Measurements from ENCODE around the gene HES3.

HES3 gene

DNA sequence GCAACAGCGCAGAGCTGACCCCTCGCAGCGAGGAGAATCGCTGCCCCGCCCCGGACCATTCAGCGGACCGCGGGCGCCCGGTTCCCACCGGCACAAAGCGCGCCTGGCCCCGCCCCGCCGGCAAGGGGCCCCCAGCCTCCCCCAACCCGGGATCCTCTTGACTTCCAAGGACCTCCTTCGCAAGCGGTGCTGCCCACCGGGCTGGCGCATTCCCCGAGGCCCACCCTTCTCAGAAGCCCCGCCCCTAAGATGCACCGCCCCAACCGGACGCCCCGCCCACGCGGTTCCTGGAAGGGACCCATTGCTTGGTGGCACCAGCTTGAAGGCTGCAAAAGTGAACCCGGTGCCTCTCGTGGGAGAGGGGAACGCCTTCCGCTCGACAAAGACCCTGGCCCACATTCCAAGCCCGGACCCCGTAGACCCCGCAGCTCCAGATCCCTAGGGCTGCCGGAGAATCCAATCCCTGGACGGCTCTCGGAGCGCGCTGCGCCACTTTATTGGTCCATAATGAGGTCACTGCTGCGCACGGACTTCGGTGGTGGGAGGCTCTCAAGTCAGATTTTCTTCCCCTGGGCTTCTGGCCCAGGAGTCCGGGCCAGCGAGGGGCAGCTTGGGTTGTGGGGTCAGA, 2.0 kb downstream of the HES3 start:
- DNase-seq (ENCODE audit: low read depth) = peak; percentile 14

DNA sequence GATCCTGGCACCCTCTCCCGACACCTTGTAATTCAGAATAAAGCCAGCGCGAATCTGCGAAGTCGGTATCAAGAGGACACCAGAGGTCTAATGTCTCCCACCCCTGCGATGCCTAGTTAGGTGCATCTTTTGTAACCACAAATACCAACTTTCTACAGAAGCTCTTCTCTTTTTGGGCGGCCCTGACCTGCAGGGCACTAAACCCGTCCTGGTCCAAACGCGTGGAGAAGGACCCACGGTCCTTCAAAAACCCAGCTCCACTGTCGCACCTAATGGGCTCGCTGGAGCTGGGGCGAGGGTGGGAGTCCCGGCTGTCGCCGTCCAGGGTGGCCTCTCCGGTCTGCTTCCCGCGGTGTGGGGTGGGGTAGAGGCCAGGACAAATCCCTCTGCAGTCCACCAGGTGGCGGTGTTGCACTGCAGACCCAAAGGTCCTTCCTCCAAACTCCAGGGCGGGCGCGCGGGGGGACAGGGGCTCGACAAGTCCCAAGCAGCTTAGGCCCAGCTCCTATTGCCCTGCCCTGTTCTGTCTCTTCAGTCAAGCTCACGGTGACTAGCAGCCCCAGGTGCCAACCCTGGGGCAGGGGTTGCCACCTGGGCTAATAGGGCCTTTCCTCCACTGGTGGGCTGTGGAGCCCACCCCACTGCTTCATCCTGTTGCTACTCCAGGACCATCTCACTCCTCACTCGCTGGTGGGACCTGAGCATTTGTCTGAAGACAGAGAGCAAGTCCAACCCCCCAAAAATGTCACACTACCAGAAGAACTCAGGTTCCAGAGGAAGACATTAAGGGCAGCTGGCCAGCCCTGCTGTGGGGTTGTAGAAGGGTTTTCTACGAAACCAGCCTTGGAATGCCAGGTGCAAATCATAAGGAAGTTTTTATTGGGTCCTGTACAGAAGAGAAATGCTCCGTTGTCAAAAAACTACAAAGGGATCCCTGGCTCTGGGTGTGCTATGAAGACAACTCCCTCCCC, 2.8 kb downstream of the HES3 start:
- DNase-seq (ENCODE audit: low read depth) = peak; percentile 79

DNA sequence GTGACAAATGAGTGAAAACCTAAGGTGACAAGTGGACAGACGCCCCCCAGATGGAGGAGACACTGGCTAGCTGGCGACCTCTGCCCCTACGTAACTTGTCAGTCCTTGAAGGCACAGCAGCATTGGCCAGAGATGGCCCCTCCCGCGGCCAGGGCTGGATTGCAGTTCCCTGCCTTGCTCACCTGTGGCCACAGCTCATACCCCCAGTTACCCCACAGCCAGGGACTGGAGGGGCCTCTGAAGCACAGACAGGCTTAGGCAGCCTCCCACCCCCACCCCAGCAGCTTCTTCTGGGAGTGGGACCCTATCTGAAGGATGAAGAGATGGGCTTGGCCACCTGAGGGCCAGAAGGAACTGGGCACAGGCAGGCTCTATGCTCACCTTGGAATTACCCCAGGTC, 3.7 kb downstream of the HES3 start:
- no peak for DNase-seq (ENCODE audit: low read depth)

DNA sequence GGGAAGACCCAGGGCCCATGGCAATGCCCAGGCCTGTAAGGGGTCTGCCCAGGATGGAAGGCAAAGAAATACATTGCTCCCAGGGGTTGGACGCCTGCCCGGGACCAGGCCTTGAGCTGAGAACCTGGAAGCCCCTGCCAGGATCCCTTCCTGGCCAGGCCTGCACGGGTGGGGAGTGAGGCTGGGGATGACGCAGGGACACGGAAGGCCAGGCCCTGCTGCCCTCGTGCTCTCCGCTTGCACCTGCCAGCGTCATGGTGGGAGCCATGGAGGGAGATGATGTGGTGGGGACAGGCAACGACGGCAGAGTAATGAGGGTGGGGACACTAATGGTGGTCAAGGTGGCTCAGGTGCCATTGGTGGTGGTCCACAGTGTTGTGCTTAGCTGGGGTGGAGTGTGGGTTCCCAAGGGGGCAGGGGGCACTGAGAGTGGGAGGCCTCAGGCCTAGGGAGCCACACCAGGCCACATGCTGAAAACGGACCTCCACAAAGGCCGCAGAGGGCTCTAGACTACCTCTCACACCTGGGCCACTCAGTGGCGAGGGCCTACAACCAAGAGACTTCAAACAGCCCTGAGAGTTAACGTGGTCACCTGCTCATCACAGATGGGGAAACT, 4.3 kb downstream of the HES3 start:
- no peak for DNase-seq (ENCODE audit: low read depth)

DNA sequence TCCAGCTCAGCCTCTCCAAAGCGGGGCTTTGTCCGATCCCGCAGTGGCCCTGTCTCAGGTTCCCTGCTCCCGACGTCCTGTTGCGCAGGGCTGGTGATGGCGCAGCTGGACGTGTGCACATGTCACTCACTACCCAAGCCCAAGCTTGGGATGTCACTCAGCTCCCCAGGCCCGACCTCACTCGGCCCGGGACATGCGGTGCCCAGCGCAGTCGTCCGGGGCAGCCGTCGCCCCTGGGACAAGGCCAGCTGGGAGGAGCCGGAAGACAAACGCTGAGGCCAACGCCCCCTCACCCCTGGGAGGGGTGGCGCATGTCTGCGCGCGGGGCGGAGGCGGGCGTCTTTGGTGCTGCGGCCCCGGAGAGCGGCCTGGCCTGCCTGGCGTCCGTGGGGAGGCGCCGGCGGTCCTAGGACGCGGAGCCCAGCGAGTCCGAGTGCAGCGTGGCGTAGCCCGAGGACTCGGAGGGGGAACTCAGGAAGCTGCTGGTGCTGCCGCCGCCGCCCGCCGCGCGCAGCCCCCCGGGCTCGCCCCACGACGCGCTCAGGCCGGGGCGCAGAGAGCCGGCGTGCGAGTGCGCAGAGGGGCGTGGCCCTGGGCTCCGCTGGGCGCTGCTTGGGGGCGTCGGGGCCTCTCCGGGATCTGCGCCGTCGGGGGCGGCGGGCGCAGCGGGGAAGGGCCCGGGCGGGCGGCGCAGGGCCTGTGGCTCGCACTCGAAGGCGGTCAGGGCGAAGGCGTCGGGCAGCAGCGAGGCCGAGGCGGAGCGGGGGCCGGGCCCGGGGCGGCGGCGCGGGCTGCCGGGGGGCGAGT, 5.2 kb downstream of the HES3 start:
- no peak for DNase-seq (ENCODE audit: low read depth)

DNA sequence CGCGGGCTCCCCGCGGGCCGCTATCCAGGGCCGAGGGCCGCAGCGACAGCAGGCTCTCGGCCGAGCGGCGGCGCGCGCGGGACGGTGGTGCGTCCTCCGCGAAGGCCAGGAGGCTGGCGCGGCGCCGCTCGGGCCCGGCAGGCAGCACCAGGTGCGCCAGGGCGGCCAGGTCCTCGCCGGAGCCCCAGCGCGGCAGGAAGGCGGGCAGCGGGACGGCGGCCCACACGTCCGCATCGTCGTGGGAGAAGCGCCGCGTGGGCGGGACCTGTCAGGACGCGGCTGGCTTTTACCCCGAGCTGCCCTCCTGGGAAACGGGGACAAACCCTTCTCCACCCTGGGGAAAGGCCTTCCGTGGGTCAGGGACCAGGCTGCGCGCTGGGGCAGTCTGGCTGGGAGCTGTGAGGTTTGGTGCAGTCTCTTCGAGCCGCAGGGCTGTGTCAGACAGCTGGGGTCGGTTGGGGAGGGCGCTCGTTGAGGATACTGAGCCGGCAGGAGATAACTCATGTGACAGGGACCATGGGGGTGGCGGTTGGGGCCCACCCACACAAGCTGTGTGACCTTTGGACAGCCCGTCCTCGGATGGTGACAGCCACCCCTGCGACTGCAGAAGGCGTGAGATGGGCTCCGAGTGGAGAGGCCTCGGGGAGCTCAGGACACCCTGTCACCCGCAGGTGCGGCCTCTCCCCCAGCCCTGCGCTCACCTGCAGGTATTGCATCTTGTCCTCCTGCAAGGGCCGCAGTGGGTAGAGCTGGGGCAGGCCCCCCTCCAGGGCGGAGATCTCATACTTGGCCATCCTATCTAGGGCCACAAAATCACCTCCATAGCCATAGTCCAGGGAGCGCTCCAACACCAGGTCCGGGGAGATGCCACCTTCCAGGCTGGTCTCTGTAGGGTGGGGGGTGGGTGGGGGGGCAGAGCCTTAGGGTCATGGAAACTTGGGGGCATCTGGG, 6.0 kb downstream of the HES3 start:
- no peak for DNase-seq (ENCODE audit: low read depth)

DNA sequence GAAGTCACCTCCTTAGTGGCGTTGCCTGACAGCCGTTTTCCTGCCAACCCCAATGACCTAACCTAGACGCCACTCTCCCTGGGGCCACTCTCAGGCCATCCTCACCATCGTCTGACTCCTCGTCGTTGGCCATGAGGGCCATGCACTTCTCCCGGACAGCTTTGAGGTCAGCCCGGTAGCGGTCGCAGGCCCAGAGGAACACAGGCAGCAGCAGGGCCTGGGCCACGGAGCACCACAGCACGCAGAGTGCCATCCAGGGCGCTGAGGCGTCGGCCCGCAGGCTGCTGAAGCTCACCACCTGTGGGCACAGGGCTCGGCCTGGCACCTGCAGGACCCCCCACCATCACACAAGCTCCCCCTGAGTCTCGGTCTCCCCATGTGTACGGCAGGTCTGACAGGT, 7.3 kb downstream of the HES3 start:
- no peak for DNase-seq (ENCODE audit: low read depth)

DNA sequence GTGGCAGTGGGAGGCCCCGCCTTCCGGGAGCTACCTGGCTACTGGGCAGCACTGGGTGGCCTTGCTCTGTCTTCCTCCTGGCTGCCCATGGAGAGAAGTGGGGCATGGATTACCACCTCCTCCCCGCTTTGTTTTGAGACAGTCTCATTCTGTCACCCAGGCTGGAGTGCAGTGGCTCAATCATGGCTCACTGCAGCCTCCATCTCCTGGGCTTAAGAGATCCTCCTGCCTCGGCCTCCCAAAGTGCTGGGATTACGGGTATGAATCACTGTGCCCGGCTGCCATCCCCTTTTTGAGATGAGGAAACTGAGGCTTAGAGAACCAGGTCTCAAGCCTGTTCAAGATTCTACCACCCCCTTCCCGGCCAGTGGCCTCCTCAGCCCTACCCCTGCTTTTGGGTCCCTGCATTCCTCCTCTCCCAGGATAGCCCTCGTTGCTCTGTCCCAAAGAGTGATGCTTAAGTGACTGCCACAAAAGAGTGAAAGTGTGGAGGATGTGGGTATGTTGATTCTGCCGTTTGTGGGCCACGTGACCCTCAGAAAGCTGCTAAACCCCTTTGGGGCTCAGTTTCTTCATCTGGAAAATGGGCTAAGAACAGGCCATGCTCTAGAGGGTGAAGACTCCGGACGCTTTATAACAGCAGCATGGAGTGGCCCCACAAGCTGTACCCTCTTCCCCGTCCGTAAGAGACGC, 7.8 kb downstream of the HES3 start:
- no peak for DNase-seq (ENCODE audit: low read depth)

DNA sequence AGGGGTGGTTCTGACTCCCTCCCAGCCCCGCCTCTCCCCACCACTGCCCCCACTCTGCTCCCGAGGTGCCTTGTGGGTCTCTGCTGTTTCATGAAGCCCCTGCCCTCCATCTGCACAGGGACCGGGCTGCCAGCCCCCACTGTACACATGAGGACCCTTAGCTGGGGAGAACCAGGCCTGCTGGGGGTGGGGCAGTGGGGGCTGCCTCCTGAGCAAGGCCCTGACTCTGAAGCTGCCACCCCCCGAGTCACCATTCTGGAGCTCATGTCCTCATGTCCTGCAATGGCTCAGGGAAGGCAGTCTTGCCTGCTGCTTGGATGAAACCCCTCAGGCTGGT, 8.4 kb downstream of the HES3 start:
- DNase-seq (ENCODE audit: low read depth) = no peak

DNA sequence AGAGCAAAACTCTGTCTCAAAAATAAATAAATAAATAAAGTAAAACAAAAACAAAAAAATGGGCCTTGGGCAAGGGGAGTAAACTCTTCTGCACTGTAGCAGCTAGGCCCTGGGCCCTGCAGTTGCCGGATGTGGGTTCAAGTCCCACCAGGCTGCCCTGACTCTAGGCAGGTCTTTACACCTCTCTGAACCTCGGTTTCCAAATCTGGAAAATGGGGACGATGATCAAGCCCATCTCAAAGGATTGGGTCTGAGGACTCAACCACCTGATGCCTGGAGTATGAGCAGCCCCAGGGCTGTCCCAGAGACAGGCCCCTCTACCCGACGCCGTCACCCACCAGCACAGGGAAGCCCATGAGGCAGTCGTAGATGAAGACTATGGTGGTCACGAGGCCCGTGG, 9.4 kb downstream of the HES3 start:
- DNase-seq (ENCODE audit: low read depth) = no peak

DNA sequence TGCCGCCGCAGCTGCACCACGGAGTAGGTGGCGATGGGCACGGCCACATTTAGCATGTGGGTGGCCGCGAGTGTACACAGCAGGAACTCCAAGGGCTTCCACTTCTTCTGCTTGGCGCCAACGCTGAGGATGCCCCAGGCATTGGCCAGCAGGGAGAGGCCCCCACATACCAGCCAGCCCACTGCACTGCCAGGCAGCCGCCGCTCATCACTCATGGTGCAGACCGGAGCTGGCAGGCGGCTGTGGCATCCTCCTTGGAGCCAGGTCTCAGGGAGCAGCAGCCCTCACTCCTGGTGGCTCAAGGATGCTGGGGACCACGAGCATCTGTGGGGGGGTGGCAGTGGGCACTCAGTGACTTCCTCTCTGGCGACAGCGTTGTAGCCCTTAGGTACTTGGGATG, 10.7 kb downstream of the HES3 start:
- DNase-seq (ENCODE audit: low read depth) = no peak

DNA sequence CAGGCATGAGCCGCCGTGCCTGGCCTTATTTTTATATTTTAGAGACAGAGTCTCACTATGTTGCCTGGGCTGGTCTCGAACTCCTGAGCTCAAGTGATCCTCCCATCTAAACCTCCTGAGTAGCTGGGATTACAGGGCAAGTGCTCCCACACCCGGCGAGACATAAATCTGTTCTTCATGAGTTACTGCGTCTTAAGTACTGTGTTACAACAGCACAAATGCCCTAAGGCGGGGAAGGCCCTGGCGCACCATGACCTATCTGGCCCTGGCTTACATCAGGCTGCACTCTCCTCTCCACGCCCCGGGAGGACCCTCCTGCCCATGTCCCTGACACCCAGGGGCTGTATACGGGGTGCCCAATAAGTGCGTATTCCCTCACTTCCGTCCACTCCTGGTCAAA, 12.7 kb downstream of the HES3 start:
- no peak for DNase-seq (ENCODE audit: low read depth)

DNA sequence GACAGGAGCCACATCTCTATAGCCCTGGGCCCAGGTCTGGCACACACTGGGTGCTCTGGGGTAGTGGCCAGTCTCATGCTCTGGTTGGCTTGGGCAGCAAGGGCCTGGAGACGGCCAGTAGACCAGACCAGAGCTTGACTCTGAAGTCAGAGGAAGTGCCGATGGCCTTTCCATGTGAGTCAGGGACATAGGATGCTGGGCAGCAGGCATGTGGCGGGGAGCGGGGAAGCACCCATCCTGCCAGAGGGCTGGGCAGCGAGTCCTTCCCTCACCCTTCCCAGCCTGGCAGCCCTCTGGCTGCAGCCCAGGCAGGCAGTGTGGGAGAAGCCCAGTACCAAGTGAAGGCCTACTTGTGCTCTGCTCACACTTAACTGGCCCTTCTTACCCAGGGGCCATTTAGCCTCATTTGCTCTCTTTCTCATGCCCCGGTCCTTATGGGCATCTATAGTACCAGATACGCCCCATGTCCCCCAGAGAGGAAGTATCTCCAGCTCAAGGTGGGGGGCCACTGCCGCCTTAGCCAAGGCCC, 13.6 kb downstream of the HES3 start:
- DNase-seq (ENCODE audit: low read depth) = no peak

DNA sequence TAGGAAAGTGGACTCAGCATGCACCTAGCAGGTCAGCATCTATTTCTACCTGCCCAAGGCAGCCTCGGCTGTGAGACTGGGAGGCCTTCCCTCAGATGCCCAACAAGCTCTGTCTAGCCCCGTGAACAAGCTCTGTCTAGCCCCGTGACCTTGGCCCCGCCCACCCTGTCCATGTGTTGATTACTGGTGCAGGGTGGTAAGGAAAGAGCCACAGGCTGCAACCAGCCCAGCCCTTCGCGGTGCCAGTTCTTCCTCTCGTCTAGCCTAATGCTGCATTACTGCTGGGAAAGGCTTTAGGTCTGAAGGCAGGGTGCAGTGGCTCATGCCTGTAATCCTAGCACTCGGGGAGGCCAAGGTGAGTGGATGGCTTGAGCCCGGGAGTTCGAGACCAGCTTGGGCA, 14.7 kb downstream of the HES3 start:
- no peak for DNase-seq (ENCODE audit: low read depth)

DNA sequence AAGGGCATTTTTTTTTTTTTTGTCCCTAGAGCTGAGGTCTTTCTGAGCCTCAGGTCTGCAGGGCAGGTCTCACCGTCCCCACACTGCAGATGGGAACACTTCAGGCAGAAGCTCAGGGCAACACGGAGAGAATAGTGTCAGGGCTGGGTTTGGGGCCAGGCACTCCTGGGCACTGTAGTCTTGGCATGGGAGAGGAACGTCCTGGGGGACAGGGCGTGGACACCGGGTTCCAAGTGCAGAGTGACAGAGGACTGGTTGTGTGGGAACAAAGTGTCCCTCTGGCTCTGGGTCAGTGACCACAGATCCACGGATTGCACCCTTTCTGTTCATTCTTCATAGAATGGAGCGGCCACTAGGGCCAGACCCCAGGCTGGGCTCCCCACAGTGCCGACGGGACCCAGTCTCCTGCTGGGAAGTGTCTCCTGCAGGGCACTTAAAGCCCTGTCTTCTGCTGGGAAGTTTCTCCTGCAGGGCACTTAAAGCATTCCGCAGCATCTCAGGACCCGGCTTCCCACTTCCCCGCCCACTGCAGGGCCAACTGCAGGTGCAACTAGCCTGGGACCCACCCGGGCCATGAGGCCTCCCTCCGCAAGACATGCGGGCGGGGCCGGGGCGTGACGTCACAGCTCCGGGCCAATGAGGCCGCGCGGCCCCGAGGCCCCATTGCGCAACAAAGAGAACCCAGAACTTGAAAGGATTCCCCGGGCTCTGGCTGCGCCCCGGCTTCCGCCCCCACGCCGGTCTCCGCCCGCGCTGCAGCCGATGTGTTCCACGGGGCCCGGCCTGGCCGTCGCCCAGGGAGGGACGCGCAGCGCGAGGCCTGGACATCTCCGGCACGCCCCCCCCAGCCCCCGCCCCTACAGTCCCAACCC, 15.7 kb downstream of the HES3 start:
- DNase-seq (ENCODE audit: low read depth) = peak; percentile 60

DNA sequence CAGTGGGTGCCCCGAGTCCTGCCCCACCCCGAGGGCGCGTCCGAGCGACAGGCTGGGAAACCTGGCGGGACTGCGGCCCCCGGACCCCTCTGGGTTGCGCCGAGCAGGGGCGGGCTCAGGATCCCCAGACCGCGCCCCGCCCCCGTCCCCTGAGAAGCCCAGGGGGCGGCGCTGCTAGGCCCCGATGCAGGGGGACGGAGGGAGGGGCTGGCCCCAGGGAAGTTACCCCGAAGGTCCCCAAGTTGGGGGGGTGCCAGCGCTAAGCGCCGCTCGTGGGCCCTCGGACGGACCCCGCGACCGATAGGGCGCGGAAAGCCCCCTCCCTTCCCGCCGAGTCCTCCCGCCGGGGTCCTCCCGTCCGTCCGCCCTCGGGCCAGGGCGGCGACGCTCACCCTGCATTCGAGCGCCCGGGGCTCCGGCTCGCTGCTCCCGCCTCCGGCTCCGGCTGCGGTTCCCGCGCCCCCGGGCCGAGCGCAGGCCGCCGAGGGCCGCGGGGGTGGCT, 16.5 kb downstream of the HES3 start:
- DNase-seq (ENCODE audit: low read depth) = no peak

DNA sequence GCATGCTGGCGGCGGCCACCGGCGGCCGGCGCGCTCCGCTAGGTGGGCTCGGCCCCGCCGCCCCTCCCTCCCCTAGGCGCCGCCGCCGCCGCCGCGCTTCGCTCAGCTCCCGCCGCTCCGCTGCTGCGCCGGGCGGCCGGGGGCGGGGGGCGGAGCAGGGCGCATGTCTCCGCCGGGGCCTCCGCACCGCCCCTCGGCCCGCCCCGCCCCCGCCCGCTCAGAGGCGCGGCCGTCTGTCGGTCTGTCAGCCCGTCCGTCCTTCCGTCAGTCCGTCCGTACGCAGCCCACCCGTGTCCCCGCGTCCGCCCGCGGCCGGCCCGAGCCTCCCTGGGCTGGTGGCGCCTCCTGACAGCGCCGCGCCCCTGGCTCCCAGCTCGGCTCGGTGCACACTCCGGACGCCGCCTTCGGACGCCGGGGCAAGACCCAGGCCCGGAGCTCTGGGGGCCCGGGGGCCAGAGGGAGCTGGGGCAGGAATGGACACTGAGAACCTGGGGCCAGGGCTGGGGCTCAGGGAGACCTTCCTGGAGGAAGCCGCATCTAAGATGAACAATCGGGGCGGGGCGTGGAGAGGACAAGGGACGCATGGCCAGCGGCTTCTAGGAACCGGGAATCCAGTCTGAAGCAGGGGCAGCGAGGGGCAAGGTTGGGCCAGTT, 17.1 kb downstream of the HES3 start, which contains the start of gene GPR153:
GPR153 (minus strand) TSS at position 138 of the 654 bp plus-strand sequence. CDS start 6,193 bp downstream, outside the sequence.
- DNase-seq (ENCODE audit: low read depth) = peak; percentile 32

DNA sequence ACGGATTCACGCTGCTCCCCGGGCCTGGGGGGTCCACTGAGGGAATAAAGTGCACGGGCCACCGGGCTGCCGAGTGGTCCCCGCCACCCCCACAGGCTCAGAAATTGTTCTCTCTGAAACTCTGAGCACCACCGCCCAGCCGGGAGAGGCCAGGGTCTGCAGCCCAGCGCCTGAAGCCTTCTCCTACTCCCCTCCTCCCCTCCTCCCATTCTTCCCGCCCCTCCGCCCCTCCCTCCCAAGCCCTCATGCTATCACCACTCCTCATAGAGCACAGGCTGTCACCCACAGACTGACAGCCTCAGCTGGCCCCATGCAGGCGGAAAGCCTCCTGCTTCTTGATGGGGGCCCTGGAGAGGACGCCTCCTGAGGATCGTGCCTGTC, 17.6 kb downstream of the HES3 start:
- no peak for DNase-seq (ENCODE audit: low read depth)

Data from activated T-cell treated with anti-CD3 and anti-CD28 coated beads for 1 hour (primary cell).